Mononuclear cell (primary cell): ENCODE measurements around the gene SCP2. TPM values are rescaled to one million over a fixed set of nuclear protein-coding genes. Genes with fewer than 3 reads are reported as not detected.

Experiments
- H3K27me3 ChIP-seq: 2 replicates; pipeline ENCODE4 v1.6.0; 2011; ENCODE audit warnings: low read length, control low read depth; ENCODE audit not compliant: insufficient read depth
- H3K4me1 ChIP-seq: 2 replicates; pipeline ENCODE4 v1.5.1; 2011; ENCODE audit warnings: mild to moderate bottlenecking, low read length, control low read depth; ENCODE audit not compliant: insufficient read depth
- H3K4me3 ChIP-seq: 2 replicates; pipeline ENCODE4 v1.5.1; 2011; ENCODE audit warnings: mild to moderate bottlenecking, low read length, moderate library complexity
- H3K9me3 ChIP-seq: 2 replicates; pipeline ENCODE4 v1.5.1; 2011; ENCODE audit warnings: low read depth, mild to moderate bottlenecking, control low read depth, low read length
- total RNA-seq: library from RNA; depleted of rRNA; stranded (reverse); fragments of >200 nt; gene quantifications from one replicate; pipeline ENCODE4 v1.2.3, GENCODE V29; 2012

The SCP2 gene, protein sequence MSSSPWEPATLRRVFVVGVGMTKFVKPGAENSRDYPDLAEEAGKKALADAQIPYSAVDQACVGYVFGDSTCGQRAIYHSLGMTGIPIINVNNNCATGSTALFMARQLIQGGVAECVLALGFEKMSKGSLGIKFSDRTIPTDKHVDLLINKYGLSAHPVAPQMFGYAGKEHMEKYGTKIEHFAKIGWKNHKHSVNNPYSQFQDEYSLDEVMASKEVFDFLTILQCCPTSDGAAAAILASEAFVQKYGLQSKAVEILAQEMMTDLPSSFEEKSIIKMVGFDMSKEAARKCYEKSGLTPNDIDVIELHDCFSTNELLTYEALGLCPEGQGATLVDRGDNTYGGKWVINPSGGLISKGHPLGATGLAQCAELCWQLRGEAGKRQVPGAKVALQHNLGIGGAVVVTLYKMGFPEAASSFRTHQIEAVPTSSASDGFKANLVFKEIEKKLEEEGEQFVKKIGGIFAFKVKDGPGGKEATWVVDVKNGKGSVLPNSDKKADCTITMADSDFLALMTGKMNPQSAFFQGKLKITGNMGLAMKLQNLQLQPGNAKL
- 76.3 TPM for total RNA-seq

DNA sequence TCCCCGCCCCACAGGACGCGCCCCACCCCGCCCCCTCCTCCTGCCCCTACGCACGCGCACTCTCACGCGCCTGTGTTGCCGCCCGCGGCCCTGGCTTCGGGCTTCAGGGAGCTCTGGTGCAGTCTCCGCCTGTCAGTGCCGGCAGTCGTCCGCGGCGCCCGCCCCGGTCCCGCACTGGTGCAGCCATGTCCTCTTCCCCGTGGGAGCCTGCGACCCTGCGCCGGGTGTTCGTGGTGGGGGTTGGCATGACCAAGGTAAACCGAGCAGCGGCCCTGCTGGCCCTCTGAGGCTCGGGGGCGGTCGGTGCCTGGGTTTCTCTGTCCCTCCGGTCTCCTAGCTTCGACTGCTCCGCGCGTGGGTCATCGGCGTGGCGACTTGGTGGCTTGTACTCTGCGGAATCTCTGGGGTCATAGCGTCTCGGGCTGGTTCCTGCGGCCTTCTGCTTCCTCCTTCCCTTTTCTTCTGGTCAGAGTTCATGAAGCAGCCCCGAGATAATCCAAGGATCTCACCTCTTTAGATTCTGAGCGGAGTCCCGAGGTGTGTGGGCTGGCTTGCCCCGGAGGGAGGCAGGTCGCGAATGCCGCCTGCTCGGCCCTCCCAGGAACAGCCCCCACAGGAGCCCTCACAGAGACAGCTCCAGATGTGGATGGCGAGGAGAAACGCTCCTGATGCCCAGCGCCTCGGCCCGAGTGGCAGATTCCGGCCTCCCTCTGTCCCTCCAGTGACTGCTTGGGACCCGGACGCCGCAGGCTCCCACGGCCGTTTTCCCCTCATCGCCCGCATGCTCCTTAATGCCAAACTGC, at the start of gene SCP2:
Gene SCP2, plus strand, starts transcription at position 65 of the 803 bp plus-strand sequence. Its CDS starts 121 bp downstream, at position 186.
- Histone ChIP-seq H3K4me1 (peaks cover 14% of the 10 kb centered on the region), H3K4me3 (peak within 1 kb of the TSS; percentile 65)

DNA sequence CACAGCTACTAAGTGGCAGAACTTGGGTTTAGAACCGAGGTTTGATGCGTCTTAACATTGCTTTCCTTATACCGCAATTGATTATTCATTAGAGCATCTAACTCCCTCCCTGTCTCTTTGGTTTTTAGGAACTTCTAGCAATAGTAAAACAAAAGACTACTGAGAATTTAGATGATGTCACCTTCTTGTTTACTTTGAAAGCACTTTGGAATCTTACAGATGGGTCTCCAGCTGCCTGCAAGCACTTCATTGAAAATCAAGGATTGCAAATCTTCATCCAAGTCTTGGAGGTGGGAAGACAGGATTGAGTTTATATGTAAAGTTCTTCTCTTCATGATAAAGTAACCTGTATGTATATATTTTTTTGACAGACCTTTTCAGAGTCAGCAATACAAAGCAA, 49.5 kb upstream of the SCP2 start:
- H3K9me3 ChIP-seq, result no peaks in the 10 kb centered on the region
- H3K27me3 ChIP-seq, result no peaks in the 10 kb centered on the region
- H3K4me1 ChIP-seq, result no peaks in the 10 kb centered on the region
- no peak overlapping the region for H3K4me3 ChIP-seq

More for the DNA sequence above, at the start of gene SCP2:
- Histone ChIP-seq H3K9me3 (no peaks in the 10 kb centered on the region), H3K27me3 (peaks cover 10% of the 10 kb centered on the region)

DNA sequence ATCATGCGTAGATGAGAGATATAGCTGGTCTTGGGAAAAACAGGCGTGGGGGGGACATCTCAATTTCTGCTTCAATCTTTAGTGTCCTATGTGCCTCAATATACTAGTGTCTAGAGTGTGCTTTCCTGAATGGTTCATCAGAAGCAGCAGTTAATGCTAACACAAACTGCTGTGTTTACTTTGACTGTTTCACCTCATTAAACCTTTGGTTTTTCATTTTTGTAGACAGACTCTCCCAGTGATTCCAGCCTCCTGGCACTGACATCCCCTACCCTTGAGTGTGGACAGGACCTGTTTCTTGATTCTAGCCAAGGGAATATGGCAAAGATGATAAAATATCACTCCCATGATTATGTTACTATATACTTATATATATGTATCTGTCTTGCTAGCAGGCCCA, 46.9 kb upstream of the SCP2 start:
- no peaks in the 10 kb centered on the region for H3K9me3 ChIP-seq

DNA sequence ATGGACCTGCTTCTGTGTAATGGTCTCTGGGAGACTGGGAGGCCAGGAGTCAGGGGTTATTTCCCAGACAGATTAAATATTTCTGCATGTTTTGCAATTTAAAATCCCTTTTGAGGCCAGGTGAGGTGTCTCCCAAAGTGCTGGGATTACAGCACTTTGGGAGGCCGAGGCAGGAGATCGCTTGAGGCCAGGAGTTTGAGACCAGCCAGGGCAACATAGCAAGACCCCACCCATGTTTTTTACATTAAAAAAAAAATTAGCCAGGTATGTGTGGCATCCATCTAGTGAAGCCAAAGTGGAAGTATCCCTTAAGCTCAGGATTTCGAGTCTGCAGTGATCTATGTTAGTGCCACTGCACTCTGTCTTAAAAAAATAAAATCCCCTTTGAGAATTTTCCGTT, 39.6 kb upstream of the SCP2 start:
- H3K4me1 ChIP-seq, result no peaks in the 10 kb centered on the region
- H3K9me3 ChIP-seq, result no peaks in the 10 kb centered on the region
- H3K4me3 ChIP-seq, result no peak overlapping the region
- no peaks in the 10 kb centered on the region for H3K27me3 ChIP-seq

More for the DNA sequence above, 46.9 kb upstream of the SCP2 start:
- no peak overlapping the region for H3K4me3 ChIP-seq
- H3K4me1 ChIP-seq, result no peaks in the 10 kb centered on the region
- H3K27me3 ChIP-seq, result no peaks in the 10 kb centered on the region

DNA sequence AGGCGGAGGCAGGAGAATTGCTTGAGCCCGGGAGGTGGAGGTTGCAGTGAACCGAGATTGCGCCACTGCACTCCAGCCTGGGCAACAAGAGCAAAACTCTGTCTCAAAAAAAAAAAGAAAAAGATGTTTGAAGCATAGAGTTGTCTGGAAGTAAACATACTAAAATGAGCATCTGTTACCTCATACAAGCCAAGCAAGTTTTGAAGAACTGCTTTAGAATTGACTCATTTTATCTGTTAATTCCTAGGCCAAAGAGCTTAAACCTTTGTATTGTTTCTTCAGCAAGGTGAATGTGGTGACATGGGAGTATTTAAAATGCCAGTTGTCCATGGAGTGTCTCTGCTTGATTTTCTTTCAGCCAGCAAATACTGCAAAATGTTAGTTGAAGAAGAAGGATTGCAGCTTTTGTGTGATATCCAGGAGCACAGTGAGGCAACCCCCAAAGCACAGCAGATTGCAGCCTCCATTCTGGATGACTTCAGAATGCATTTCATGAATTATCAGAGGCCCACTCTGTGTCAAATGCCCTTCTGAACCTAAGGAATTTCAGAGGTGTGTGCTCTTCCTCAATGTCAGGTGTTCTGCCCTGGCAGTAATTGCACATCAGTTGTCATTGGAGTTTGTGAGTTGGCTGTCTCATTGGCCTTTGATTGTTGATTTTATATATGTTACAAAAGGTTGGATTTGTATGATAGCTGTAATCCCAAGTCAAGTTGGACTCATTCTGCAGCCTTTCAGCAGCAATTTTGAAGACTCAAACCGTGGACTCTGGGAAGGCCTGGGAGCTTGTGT, 34.5 kb upstream of the SCP2 start:
- H3K4me1 ChIP-seq, result no peaks in the 10 kb centered on the region
- no peaks in the 10 kb centered on the region for H3K9me3 ChIP-seq
- H3K27me3 ChIP-seq, result no peaks in the 10 kb centered on the region
- no peak overlapping the region for H3K4me3 ChIP-seq

DNA sequence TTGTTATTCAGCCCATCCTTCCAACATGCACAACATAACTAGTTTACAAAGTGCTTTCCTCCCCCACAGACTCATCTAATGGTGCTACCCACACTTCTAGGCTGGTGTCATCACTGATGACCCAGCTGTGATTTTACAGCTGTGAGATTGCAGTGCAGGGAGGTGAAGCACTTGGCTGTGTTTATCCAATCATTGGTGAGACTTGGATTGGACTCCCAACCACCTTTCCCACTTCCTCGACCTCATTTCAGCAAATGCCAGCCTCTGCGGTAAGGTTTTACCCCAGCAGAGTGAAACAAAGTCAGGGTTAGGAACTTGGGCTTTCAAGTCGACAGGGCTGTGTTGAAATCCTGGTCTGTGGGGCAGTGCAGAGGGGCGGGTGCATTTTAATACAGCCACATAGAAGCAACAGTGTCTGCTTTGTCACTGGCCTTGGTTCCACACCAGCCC, 27.6 kb upstream of the SCP2 start:
- H3K9me3 ChIP-seq, result no peaks in the 10 kb centered on the region
- no peaks in the 10 kb centered on the region for H3K4me1 ChIP-seq
- no peak overlapping the region for H3K4me3 ChIP-seq
- no peaks in the 10 kb centered on the region for H3K27me3 ChIP-seq

DNA sequence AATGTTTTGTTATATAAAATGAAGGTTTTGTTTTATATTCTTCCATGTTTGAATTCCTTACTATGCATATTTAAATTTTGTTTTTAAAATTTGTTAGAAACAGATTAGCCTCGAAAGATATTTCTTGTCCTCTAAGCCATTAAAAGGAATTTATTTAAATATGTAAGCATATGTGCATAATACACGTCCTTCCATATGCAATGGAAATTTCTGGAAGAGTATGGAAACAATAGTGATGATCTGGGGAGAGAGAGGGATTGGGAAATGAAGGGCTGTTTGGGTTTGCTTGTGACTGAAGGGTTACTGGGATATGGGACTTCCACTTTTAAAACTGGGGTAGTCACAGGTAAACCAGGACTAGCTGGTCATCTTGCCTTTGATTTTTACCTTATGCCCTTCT, 26.7 kb upstream of the SCP2 start:
- H3K9me3 ChIP-seq, result no peaks in the 10 kb centered on the region
- H3K4me1 ChIP-seq, result no peaks in the 10 kb centered on the region
- H3K4me3 ChIP-seq, result no peak overlapping the region
- no peaks in the 10 kb centered on the region for H3K27me3 ChIP-seq

DNA sequence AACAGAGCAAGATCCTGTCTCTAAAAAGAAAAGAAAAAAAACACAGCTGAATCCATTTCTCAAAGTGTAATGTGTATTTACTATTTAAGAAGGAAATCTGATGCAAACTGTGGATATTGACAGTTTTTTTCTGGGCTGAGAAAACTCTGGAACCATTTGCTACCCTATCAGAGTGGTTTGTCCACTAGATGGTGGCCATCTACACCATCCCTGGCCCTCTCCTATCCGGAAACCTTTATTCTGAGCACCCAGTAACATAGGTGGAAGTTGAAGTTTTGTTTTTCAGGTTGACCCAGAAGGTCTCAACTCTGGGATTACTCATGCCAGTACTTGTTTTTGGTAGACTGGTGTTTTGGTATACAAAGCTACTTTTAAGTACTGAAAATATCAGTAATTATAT, 25.7 kb upstream of the SCP2 start:
- Histone ChIP-seq H3K9me3 (no peaks in the 10 kb centered on the region), H3K4me1 (no peaks in the 10 kb centered on the region)

DNA sequence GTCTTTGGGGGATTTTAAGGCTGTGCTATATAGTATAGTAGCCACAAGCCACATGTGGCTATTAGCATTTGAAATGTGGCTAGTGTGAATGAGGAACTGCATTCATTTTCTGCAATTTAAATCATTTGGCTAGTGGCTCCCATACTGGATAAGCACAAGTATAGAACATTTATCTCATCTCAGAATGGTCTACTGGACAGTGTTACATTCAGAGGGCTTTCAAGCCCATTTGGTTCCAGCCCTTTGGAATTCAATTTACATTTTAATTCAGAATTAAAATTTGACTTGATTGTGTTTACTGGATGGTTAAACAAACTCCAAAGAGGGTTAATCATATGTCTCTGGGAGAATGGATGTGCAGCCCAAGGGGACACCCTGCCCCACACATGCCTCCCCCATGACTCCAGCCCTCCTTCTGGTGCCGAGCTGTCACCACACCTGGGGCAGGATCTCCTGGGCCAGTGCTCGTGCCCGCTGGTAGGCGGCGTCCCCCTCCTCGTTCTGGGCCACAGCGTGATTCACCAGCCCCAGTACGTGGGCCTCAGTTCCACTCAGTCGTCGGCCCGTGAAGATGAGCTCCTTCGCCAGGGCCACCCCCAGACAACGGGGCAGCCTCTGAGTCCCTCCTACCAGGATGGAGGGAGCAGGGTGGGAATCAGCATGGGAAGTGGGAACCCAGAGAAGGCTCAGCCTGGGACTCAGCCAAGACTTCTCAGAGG, 22.7 kb upstream of the SCP2 start:
- Histone ChIP-seq H3K9me3 (no peaks in the 10 kb centered on the region), H3K4me1 (no peaks in the 10 kb centered on the region), H3K27me3 (no peaks in the 10 kb centered on the region), H3K4me3 (no peak overlapping the region)

More for the DNA sequence above, 25.7 kb upstream of the SCP2 start:
- Histone ChIP-seq H3K27me3 (no peaks in the 10 kb centered on the region), H3K4me3 (no peak overlapping the region)

DNA sequence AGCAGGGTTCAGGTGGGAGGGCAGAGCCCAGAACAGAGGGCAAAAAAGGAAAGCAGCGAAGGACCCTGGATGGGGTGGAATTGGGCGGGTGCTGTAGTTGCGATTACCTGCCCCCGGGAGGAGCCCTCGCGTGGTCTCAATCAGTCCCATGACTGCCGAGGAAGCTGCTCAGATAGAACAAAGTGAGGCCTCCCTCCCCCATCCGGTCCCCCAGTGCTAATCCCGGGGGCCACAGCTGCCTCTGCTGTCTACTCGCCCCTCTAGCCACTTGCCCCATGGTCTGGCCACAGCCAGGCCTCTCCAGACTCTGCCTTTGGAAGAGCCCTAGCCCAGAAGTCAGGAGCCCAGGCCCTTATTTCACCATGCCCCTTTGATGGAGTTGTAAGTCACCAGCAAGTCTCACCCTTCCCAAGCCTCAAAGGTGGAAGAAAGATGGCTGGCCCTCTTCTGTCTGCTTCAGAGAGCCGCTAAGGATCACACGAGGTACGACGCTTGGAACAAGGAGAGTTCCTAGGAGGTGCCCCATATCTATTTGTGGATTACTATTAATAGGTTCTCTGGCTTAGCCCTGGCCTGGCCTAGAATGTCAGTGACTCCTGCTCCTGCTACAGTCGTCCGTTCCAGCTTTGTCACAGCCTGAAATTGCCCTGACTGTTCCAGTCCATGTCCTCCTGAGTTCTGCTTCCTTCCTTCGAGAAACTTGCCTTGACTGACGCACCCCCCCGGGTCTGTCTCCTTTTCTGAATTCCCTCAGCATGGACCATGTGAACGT, 22.0 kb upstream of the SCP2 start:
- no peak overlapping the region for H3K4me3 ChIP-seq
- no peaks in the 10 kb centered on the region for H3K27me3 ChIP-seq
- no peaks in the 10 kb centered on the region for H3K4me1 ChIP-seq
- H3K9me3 ChIP-seq, result no peaks in the 10 kb centered on the region

DNA sequence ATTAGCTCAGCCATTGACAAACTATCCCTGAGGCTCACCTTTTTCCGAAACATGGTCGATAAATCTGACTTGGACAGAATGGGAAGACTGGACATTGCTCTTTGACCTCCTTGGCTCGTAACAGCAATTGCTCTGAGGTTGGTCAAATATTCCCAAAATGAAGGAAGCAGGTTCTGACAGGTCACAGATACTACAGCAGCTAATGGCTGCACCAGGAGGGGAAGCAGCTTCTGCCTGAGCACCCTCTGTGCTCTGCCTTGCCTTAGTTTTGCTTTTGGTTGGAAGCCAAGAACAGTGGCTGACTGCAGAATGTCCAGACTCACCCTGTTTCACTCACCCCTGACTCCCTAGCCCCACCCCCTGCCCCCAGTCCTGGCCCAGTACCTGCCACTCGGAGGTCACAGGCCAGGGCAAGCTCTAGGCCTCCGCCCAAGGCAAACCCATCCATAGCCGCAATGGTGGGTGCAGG, 20.9 kb upstream of the SCP2 start:
- H3K9me3 ChIP-seq, result no peaks in the 10 kb centered on the region
- H3K4me3 ChIP-seq, result no peak overlapping the region
- H3K27me3 ChIP-seq, result no peaks in the 10 kb centered on the region
- no peaks in the 10 kb centered on the region for H3K4me1 ChIP-seq

DNA sequence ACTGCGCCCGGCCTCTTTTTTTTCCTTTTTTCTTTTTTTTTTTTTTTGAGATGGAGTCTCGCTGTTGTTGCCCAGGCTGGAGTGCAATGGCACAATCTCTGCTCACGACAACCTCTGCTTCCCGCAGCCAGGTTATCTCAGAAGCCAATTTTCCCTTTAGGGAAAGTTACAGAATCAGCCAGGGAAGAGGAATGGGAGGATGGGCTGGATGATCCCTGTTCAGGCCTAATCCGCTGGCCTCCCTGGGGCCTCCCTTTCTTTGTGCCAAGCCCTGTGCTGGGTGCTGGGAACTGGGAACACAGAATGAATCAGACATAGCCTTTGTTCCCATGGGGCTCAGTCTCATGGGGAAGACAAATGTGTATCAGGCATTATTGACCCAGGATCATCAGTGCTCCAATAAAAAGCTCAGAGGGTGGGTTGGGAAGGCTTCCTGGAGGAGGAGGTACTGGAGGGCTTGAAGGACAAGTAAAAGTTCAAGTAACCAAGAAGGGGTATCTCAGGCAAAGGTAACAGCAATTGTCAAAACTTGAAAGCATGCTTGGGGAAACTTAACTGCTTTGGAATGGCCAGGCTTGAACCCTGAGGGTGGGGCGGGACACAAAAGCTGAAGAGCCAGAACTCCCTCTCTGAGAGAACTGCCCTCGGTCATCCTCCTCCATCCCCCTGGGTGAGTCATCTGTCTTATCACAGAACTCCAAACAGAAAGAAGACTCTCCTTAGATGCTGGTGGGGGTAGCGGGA, 19.8 kb upstream of the SCP2 start:
- H3K4me1 ChIP-seq, result no peaks in the 10 kb centered on the region
- H3K27me3 ChIP-seq, result no peaks in the 10 kb centered on the region
- no peaks in the 10 kb centered on the region for H3K9me3 ChIP-seq
- no peak overlapping the region for H3K4me3 ChIP-seq

DNA sequence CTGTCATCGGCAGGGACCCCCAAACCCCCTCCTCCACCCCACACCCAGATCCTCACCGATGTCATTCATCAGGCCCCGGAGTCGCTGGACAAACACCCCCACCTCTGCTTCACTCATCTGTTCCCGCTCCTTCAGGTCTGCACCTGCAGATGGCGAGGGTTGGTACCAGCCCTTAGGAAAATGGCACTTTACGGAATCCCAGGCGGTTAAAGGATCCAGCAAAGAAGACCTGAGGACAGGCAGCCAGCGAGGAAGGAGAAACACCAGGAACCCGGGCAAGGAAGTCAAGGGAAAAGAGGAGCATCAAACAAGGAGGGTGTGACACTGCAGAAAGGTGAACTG, 19.3 kb upstream of the SCP2 start:
- Histone ChIP-seq H3K4me1 (no peaks in the 10 kb centered on the region), H3K9me3 (no peaks in the 10 kb centered on the region), H3K27me3 (no peaks in the 10 kb centered on the region), H3K4me3 (no peak overlapping the region)
